ENCODE results near the gene ZNF319. TPM values are rescaled to one million over a fixed set of nuclear protein-coding genes. Genes with fewer than 3 reads are reported as not detected.

ZNF319 gene
- total and polyA plus RNA-seq, 2 donors from 2014 or later = 2.9 to 10.9 TPM

GRCh38 chr16:58048494-58049231 is 48.2 kb upstream of the ZNF319 start:
- no peak for DNase-seq
- intact Hi-C loops (cut with DNase I) = no loop called here
- H3K4me3 ChIP-seq (ENCODE audit: low read length in 3 of 3) = no peak overlapping the region
- no peak overlapping the region for H3K9ac ChIP-seq (ENCODE audit: low read length in 3 of 3)
- no peaks in the 10 kb centered on the region for H3K9me3 ChIP-seq (ENCODE audit: control insufficient read depth in 2 of 3, insufficient read depth in 1 of 3, low read length in 3 of 3)
- no peak for FAIRE-seq
- TF ChIP-seq CTCF (IDR thresholded peaks at IDR 0.05; ENCODE audit: borderline replicate concordance, extremely low read depth, insufficient read depth) = no peak
- H3K27me3 ChIP-seq (ENCODE audit: control insufficient read depth, insufficient read depth, low read length) = no peaks in the 10 kb centered on the region
- H3K27ac ChIP-seq (ENCODE audit: low read depth in 2 of 2, low read length in 2 of 2) = no peak overlapping the region
- no peaks in the 10 kb centered on the region for H3K4me1 ChIP-seq (ENCODE audit: control insufficient read depth in 2 of 3, insufficient read depth in 2 of 3, low read depth in 1 of 3, low read length in 3 of 3)
- H3K36me3 ChIP-seq (ENCODE audit: control insufficient read depth in 2 of 3, insufficient read depth in 3 of 3, low read length in 3 of 3) = peaks cover 0 to 8% (median 2%) of the 10 kb centered on the region in 3 donors

- FAIRE-seq (no peak), DNase-seq (peak in 3 of 5 donors; percentile 22 to 58 (median 57))
- Histone ChIP-seq H3K27ac (ENCODE audit: low read depth in 2 of 2, low read length in 2 of 2) (no peak overlapping the region), H3K9ac (ENCODE audit: low read length in 3 of 3) (no peak overlapping the region), H3K4me3 (ENCODE audit: low read length in 3 of 3) (no peak overlapping the region), H3K9me3 (ENCODE audit: control insufficient read depth in 2 of 3, insufficient read depth in 1 of 3, low read length in 3 of 3) (no peaks in the 10 kb centered on the region), H3K36me3 (ENCODE audit: control insufficient read depth in 2 of 3, insufficient read depth in 3 of 3, low read length in 3 of 3) (peaks cover 0 to 15% (median 6%) of the 10 kb centered on the region in 3 donors), H3K4me1 (ENCODE audit: control insufficient read depth in 2 of 3, insufficient read depth in 2 of 3, low read depth in 1 of 3, low read length in 3 of 3) (no peaks in the 10 kb centered on the region), H3K27me3 (ENCODE audit: control insufficient read depth, insufficient read depth, low read length) (no peaks in the 10 kb centered on the region)
- TF ChIP-seq CTCF (IDR thresholded peaks at IDR 0.05; ENCODE audit: borderline replicate concordance, extremely low read depth, insufficient read depth) = no peak
- intact Hi-C loops (cut with DNase I) = no loop called here
Observed at GRCh38 chr16:58047557-58048348, 47.3 kb upstream of the ZNF319 start.

GRCh38 chr16:58046936-58047335 is 46.5 kb upstream of the ZNF319 start:
- Histone ChIP-seq H3K27ac (ENCODE audit: low read depth in 2 of 2, low read length in 2 of 2) (no peak overlapping the region), H3K9ac (ENCODE audit: low read length in 3 of 3) (no peak overlapping the region), H3K27me3 (ENCODE audit: control insufficient read depth, insufficient read depth, low read length) (no peaks in the 10 kb centered on the region), H3K36me3 (ENCODE audit: control insufficient read depth in 2 of 3, insufficient read depth in 3 of 3, low read length in 3 of 3) (peaks cover 0 to 19% (median 10%) of the 10 kb centered on the region in 3 donors), H3K9me3 (ENCODE audit: control insufficient read depth in 2 of 3, insufficient read depth in 1 of 3, low read length in 3 of 3) (no peaks in the 10 kb centered on the region), H3K4me3 (ENCODE audit: low read length in 3 of 3) (no peak overlapping the region), H3K4me1 (ENCODE audit: control insufficient read depth in 2 of 3, insufficient read depth in 2 of 3, low read depth in 1 of 3, low read length in 3 of 3) (no peaks in the 10 kb centered on the region)
- FAIRE-seq (no peak), DNase-seq (no peak)
- TF ChIP-seq CTCF (IDR thresholded peaks at IDR 0.05; ENCODE audit: borderline replicate concordance, extremely low read depth, insufficient read depth) = no peak
- intact Hi-C loops (cut with DNase I) = no loop called here
